Astrocyte of the spinal cord (primary cell): ENCODE results near the gene GRIA3.

Experiments
- DNase-seq: peaks from one replicate; pipeline ENCODE4 v3.0.0; 2011; ENCODE audit warnings: low read depth, low spot score
- H3K4me3 ChIP-seq: 2 replicates; pipeline ENCODE4 v1.5.1; 2011; ENCODE audit warnings: low read depth, mild to moderate bottlenecking, low read length, moderate library complexity
- in situ Hi-C: cut with HindIII; loops from 2 replicates; pipeline ENCODE4 v1.10.0; 2017; ENCODE audit warnings: low sequenced_read_pairs
- TF ChIP-seq, protein P1 (sequence below): IDR thresholded peaks from 2 replicates; pipeline ENCODE4 v1.5.1; 2012; ENCODE audit warnings: low read depth, mild to moderate bottlenecking, low read length, inconsistent platforms

Gene GRIA3

DNA sequence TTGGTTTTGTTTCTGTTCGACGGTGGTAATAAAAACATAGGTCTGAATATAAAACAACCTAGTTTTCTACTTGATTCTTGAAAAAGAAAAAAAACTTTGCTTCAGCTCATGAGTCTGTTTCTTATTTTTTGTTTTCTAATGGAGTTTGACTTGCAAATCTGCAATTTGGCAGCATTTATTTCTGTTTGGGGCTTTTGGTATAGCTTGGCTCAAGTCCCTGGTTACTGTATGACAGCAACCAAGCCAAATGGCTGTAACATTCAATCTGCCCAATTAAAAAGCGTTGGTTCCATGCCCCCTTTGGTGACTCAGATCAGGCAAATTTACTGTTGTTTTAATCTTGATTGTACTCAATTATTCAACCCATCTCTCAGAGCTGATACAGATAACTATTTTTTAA is 263.4 kb downstream of the GRIA3 start:
- TF ChIP-seq, protein P1, sequence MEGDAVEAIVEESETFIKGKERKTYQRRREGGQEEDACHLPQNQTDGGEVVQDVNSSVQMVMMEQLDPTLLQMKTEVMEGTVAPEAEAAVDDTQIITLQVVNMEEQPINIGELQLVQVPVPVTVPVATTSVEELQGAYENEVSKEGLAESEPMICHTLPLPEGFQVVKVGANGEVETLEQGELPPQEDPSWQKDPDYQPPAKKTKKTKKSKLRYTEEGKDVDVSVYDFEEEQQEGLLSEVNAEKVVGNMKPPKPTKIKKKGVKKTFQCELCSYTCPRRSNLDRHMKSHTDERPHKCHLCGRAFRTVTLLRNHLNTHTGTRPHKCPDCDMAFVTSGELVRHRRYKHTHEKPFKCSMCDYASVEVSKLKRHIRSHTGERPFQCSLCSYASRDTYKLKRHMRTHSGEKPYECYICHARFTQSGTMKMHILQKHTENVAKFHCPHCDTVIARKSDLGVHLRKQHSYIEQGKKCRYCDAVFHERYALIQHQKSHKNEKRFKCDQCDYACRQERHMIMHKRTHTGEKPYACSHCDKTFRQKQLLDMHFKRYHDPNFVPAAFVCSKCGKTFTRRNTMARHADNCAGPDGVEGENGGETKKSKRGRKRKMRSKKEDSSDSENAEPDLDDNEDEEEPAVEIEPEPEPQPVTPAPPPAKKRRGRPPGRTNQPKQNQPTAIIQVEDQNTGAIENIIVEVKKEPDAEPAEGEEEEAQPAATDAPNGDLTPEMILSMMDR, result no peak
- in situ Hi-C loops, result no loop called here
- no peak overlapping the region for H3K4me3 ChIP-seq
- DNase-seq, result no peak

DNA sequence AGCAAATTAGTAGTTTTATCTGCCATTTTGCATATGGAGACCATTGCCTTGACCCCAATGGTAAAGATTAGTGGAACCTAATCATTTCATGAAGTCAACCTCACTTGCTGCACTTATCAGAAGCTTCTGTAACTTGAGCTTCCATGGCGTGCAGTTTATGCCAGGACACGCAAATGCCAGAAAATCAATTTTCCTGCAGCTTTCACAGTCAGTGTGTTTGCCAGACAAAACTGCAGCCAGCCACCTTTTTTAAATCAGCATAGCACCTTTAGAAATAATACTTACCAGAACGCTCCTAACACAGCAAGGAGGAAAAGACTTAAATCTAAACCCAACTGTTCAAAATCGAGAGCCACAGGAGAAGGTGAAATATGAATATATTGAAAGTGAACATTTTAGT is 265.3 kb downstream of the GRIA3 start:
- TF ChIP-seq, protein P1, result no peak
- in situ Hi-C loops, result no loop called here
- no peak for DNase-seq
- H3K4me3 ChIP-seq, result no peak overlapping the region

DNA sequence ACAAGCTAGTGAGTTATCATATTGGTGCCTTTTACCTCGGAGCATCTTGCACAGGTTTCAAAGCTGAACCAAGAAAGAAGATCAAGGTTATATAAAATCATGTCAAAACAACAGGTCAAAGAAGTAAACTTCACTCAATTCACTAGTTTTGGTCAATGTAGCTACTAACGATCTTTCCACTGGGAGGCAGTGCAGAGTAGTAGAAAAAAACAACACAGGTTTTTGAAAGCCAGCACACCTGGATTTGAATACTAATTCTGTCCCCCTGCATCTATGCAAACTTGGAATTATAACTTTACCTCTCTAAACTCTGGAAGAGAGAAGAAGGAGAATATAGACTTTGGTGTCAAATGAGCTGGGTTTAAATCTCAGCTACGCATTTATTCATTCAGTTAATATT is 266.1 kb downstream of the GRIA3 start:
- H3K4me3 ChIP-seq, result no peak overlapping the region
- TF ChIP-seq, protein P1, result peak; percentile 52
- in situ Hi-C loops, result no loop called here
- no peak for DNase-seq

DNA sequence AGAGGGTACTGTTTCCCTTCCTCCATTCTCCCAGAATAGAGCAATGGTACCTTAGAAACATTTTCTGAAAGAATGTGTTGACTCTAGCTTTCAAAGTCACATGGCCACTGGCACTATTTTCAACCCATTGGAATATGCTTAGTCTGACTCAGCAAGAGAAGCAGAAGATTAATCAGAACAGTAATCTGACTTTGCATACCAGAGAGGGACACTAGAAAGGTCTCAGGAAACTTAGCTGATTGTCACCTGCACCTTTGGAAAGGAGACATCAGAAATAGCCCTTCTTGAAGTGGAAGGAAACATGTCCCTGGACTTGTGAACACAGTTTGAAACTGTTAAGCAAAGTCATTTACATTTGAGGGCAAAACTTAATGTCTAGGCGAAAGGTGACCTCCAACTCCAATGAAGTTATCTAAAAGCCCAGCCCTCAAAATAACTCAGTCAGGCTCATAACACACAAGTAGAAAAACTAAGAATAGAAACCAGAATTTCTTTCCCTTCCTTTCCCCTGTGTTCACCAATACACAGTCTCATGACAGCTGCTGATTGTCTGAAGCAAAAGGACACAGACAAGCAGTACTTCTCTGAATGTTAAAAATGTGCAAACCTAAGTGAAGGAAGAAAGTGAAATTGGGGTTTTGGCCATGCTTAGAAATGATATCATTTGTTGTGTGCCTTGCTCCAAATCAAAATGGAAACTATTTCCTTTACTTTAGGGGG is 270.8 kb downstream of the GRIA3 start:
- in situ Hi-C loops, result no loop called here
- TF ChIP-seq, protein P1, result no peak
- no peak for DNase-seq
- H3K4me3 ChIP-seq, result no peak overlapping the region

DNA sequence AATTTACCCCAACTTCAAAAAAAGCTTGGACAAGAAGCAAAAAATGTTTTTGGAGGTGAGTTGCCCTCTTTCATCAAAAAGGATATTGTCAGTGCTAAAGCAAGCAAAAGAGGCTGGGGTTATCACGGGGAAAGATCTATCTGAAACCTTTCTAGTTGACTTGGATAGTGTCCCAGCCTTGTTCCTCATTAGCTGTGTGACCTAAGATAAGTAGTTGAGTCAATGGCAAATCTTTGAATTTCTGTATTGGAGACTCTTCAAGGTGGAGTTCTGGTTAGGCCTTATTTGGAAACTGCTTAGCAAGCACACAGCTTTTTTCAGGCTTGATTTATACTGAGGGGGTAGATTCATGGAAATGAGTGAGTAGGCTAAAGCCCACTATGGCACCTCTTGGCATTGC is 271.6 kb downstream of the GRIA3 start:
- DNase-seq, result no peak
- H3K4me3 ChIP-seq, result no peak overlapping the region
- in situ Hi-C loops, result no loop called here
- TF ChIP-seq, protein P1, result no peak

DNA sequence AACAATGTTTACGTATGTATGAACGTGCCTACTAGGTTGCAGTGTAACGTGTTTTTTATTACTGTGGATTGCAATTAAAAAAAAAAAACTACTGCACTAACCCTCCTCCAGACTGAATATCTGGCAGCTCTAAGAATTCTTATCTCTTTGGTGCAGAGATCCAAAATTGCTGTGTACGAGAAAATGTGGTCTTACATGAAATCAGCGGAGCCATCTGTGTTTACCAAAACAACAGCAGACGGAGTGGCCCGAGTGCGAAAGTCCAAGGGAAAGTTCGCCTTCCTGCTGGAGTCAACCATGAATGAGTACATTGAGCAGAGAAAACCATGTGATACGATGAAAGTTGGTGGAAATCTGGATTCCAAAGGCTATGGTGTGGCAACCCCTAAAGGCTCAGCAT is 280.6 kb downstream of the GRIA3 start:
- H3K4me3 ChIP-seq, result no peak overlapping the region
- in situ Hi-C loops, result no loop called here
- TF ChIP-seq, protein P1, result no peak
- no peak for DNase-seq

DNA sequence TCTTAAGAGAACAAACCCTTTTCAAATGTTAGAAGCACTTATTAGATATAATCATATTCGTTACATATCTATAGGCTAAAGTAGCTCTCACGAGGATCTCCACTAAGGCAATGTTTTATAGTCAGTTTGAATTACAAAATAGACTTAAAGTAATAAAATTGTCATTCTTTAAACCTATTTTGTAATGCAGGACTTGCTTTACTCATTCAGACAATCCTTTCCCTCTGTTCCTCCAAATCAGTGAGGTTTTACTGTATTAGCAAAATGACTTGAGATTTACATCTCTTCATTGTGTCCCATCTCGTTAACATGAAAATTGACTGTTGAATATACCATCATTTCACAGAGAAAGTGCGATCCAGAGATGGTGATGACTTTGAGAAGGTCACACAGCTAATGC is 284.4 kb downstream of the GRIA3 start:
- TF ChIP-seq, protein P1, result no peak
- no peak overlapping the region for H3K4me3 ChIP-seq
- in situ Hi-C loops, result no loop called here
- no peak for DNase-seq
